DND-41 (cell line): ENCODE results near the gene C6orf47.

ENCODE experiments used
- ATAC-seq: fragments of 200-7000 bp; cut with Tn5 transposase; 3 replicates; pipeline ENCODE4 v1.9.1; 2021; ENCODE audit warnings: low read depth; ENCODE audit not compliant: insufficient read depth
- DNase-seq: peaks from one replicate; pipeline ENCODE4 v3.0.0-alpha.2; 2020
- H2AFZ ChIP-seq: 2 replicates; pipeline ENCODE4 v1.6.0; 2012; ENCODE audit warnings: low read depth, low read length
- H3K27ac ChIP-seq: 2 replicates; pipeline ENCODE4 v1.5.1; 2012; ENCODE audit warnings: low read length, inconsistent platforms
- H3K27me3 ChIP-seq: fragments of 200-600 bp; sonication (generic); 2 replicates; pipeline ENCODE4 v1.6.0; 2012; ENCODE audit warnings: low read length, mild to moderate bottlenecking, inconsistent platforms; ENCODE audit not compliant: insufficient read depth, poor library complexity
- H3K36me3 ChIP-seq: 2 replicates; pipeline ENCODE4 v1.5.1; 2012; ENCODE audit warnings: low read length, inconsistent platforms; ENCODE audit not compliant: insufficient read depth
- H3K4me1 ChIP-seq: 2 replicates; pipeline ENCODE4 v1.5.1; 2012; ENCODE audit warnings: mild to moderate bottlenecking, low read length; ENCODE audit not compliant: insufficient read depth
- H3K4me2 ChIP-seq: 2 replicates; pipeline ENCODE4 v1.6.0; 2012; ENCODE audit warnings: mild to moderate bottlenecking, moderate library complexity, low read length, inconsistent platforms; ENCODE audit not compliant: insufficient read depth
- H3K4me3 ChIP-seq, 2 experiments: fragments of 200-600 bp in 1 of 2; shearing (Covaris generic) in 1 of 2; 2 replicates each; pipeline ENCODE4 v1.5.1; 2012 to 2016; ENCODE audit warnings: inconsistent platforms in 2 of 2, low read length in 2 of 2, mild to moderate bottlenecking in 2 of 2, low read depth in 1 of 2, moderate library complexity in 1 of 2
- H3K79me2 ChIP-seq: 2 replicates; pipeline ENCODE4 v1.6.0; 2012; ENCODE audit warnings: low read length, inconsistent platforms; ENCODE audit not compliant: insufficient read depth
- H3K9ac ChIP-seq: 2 replicates; pipeline ENCODE4 v1.6.0; 2012; ENCODE audit warnings: low read depth, mild to moderate bottlenecking, inconsistent platforms, low read length, moderate library complexity
- H3K9me3 ChIP-seq: 2 replicates; pipeline ENCODE4 v1.5.1; 2012; ENCODE audit warnings: low read length, moderate library complexity, mild to moderate bottlenecking, inconsistent platforms; ENCODE audit not compliant: insufficient read depth, severe bottlenecking
- H4K20me1 ChIP-seq: 2 replicates; pipeline ENCODE4 v1.6.0; 2012; ENCODE audit warnings: low read length; ENCODE audit not compliant: insufficient read depth
- CTCF ChIP-seq: IDR thresholded peaks from 2 replicates; pipeline ENCODE4 v1.5.1; 2012; ENCODE audit warnings: borderline replicate concordance, low read length, moderate library complexity, mild to moderate bottlenecking; ENCODE audit not compliant: poor library complexity, severe bottlenecking; ENCODE audit errors: extremely low read depth
- EZH2 ChIP-seq: IDR thresholded peaks from 3 replicates; pipeline ENCODE4 v1.6.1; 2012; ENCODE audit warnings: borderline replicate concordance, low read depth, mild to moderate bottlenecking, moderate library complexity, low read length, inconsistent platforms; ENCODE audit not compliant: severe bottlenecking

The C6orf47 gene

GRCh38 chr6:31692886-31693285 is 32.3 kb upstream of the C6orf47 start:
- no peaks in the 10 kb centered on the region for H3K9me3 ChIP-seq
- H3K27me3 ChIP-seq = no peaks in the 10 kb centered on the region
- H4K20me1 ChIP-seq = 0 out of 2 replicates have a peak, but pooled peaks cover 4% of the 10 kb centered on the region
- no peak overlapping the region for H3K4me2 ChIP-seq
- H3K4me3 ChIP-seq = no peak overlapping the region
- peaks cover 91% of the 10 kb centered on the region for H3K36me3 ChIP-seq
- ATAC-seq (no peak), DNase-seq (no peak)
- H3K4me1 ChIP-seq = no peaks in the 10 kb centered on the region
- H3K9ac ChIP-seq = no peak overlapping the region
- H3K27ac ChIP-seq = no peak overlapping the region
- no peak for TF ChIP-seq CTCF
- no peak for TF ChIP-seq EZH2
- H2AFZ ChIP-seq = no peak overlapping the region
- peaks cover 2% of the 10 kb centered on the region; the same call in 1 of the 2 replicates for H3K79me2 ChIP-seq

- TF ChIP-seq EZH2 (no peak), CTCF (no peak)
- H3K4me2 ChIP-seq = no peak overlapping the region
- no peaks in the 10 kb centered on the region for H3K4me1 ChIP-seq
- DNase-seq (no peak), ATAC-seq (no peak)
- peaks cover 91% of the 10 kb centered on the region for H3K36me3 ChIP-seq
- H4K20me1 ChIP-seq = 0 out of 2 replicates have a peak, but pooled peaks cover 4% of the 10 kb centered on the region
- H2AFZ ChIP-seq = no peak overlapping the region
- no peaks in the 10 kb centered on the region for H3K27me3 ChIP-seq
- no peaks in the 10 kb centered on the region; the same call in 1 of the 2 replicates for H3K79me2 ChIP-seq
- H3K9ac ChIP-seq = no peak overlapping the region
- no peaks in the 10 kb centered on the region for H3K9me3 ChIP-seq
- no peak overlapping the region for H3K4me3 ChIP-seq
- no peak overlapping the region for H3K27ac ChIP-seq
Observed at GRCh38 chr6:31692353-31692752, 31.8 kb upstream of the C6orf47 start.

- H3K4me2 ChIP-seq = no peak overlapping the region
- ATAC-seq = no peak
Observed at GRCh38 chr6:31691564-31692108, 31.1 kb upstream of the C6orf47 start.

More at GRCh38 chr6:31691564-31692108, 31.1 kb upstream of the C6orf47 start:
- Histone ChIP-seq H3K36me3 (peaks cover 90% of the 10 kb centered on the region), H3K4me1 (no peaks in the 10 kb centered on the region), H4K20me1 (0 out of 2 replicates have a peak, but pooled peaks cover 4% of the 10 kb centered on the region), H3K27me3 (no peaks in the 10 kb centered on the region), H3K79me2 (no peaks in the 10 kb centered on the region), H3K9ac (no peak overlapping the region), H3K9me3 (no peaks in the 10 kb centered on the region), H3K4me3 (no peak overlapping the region), H2AFZ (no peak overlapping the region), H3K27ac (no peak overlapping the region)
- TF ChIP-seq EZH2 = no peak
- TF ChIP-seq CTCF = no peak
- no peak for DNase-seq
